Measurements from ENCODE around the gene ITGAL. TPM values are rescaled to one million over a fixed set of nuclear protein-coding genes. Genes with fewer than 3 reads are reported as not detected.

ITGAL gene
- total RNA-seq, 2 experiments from 2014 or later, result 218 to 226 TPM

DNA sequence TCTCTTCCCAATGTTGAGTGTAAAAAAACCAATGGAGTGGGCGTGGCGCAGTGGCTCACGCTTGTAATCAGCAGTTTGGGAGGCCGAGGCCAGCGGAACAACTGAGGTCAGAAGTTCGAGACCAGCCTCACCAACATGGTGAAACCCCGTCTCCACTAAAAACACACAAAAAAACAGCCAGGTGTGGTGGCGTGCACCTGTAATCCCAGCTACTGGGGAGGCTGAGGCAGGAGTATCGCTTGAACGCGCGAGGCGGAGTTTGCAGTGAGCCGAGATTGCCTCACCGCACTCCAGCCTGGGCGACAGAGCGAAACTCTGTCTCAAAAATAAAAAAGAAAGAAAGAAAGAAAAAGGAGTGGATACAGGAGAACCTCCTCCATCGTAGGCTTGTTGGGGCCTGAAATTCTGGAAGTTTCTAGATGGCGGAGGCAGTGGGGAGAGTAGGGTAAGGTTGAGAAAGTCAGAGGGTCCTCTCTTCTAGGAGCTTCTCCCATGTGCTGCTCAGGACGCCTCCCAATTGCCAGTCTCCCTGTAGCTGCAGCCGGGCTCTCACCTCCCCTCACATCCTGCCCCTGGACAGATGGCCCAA lies 86.3 kb downstream of the ITGAL start:
- H3K4me3 Mint-ChIP-seq, result peak overlapping the region; percentile 89
- ChIA-PET POLR2A (interaction anchor here (0.6 to 3.3 kb wide), 11 partner anchors 9 to 151 kb away, joined by 3 to 59 read pairs (median 5); partner anchors contain the start of genes DCTPP1, ZNF688, ZNF747 and ZNF771), CTCF (interaction anchor here (0.6 to 3.6 kb wide), 10 partner anchors 9 to 141 kb away, joined by 4 to 53 read pairs (median 6); partner anchors contain the start of genes DCTPP1, ZNF747 and ZNF785)
- peaks cover 19% of the 10 kb centered on the region for H3K36me3 Mint-ChIP-seq
- H3K4me1 Mint-ChIP-seq (ENCODE audit: low read depth), result peaks cover 31% of the 10 kb centered on the region
- H3K9me3 Mint-ChIP-seq, result no peaks in the 10 kb centered on the region
- peak overlapping the region; percentile 96 for H3K27ac Mint-ChIP-seq
- DNase-seq, result no peak
- intact Hi-C loops (cut with micrococcal nuclease), result loop anchor here (1.0 to 5.0 kb wide), 5 partner anchors 9 to 127 kb away; partner anchors contain the start of genes DCTPP1 and FBRS
- H3K27me3 Mint-ChIP-seq, result no peaks in the 10 kb centered on the region

DNA sequence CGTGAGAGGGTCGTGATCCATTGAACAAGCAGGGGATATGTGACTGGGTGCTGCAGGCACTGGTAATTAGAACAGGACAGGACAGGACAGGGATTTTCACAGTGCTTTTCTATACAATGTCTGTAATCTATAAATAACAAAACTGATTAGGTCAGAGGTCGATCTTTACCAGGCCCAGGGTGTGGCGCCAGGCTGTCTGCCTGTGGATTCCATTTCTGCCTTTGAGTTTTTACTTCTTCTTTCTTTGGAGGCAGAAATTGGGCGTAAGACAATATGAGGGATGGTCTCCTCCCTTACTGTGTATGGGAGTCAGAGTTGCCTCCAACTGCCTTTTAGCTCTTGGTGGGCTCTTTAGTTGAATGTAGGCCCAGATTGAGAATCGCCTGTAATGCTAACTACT lies 87.1 kb downstream of the ITGAL start:
- ChIA-PET POLR2A (interaction anchor here (3.3 kb wide), 1 partner anchor 25 kb away, joined by 59 read pairs; the partner anchor contains the start of gene ZNF747), CTCF (interaction anchor here (1.3 kb wide), 1 partner anchor 39 kb away, joined by 3 read pairs; no protein-coding TSS in a partner anchor)
- Mint-ChIP-seq H3K27me3 (no peaks in the 10 kb centered on the region), H3K27ac (peak overlapping the region; percentile 76), H3K36me3 (peaks cover 13% of the 10 kb centered on the region), H3K4me1 (ENCODE audit: low read depth) (peaks cover 24% of the 10 kb centered on the region), H3K4me3 (no peak overlapping the region), H3K9me3 (no peaks in the 10 kb centered on the region)
- no peak for DNase-seq
- intact Hi-C loops (cut with micrococcal nuclease), result loop anchor here (5.0 kb wide), 1 partner anchor 127 kb away; the partner anchor contains the start of gene DCTPP1

DNA sequence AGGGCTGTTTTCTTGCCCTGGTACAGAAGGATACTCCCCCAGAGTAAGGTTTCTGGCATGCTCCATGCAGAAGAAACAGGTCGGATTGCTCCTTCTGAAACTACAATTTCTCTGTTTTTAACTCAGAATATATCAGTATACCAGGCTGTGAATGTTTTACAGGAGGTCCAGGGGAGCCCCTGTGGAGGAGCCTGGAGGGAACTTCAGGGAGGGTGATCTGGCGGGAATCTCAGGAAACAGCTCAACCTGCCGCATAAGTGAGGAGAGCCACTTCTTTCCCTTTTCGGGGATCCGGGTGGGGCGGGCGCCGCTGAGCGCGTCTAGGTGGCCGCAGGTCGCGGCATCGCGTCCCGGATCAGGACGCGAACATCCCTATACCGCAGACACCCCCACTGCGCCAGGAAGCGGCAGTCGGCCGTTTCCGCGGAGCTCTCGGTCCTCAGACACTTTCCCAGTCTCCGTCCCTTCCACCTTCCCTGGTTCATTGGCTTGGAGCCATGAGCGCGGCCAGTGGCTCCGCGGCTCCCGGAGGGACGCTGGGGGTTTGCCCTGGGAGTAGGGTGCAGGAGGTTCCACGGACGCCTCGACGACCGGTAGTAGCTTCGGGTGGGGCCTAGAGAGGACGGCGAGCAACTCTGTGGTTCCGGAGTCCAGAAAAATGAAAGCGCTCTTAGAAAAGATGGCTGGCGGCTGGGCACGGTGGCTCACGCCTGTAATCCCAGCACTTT lies 88.7 kb downstream of the ITGAL start:
- Mint-ChIP-seq H3K27ac (peak overlapping the region; percentile 83), H3K4me3 (peak overlapping the region; percentile 79), H3K27me3 (no peaks in the 10 kb centered on the region), H3K36me3 (peaks cover 2% of the 10 kb centered on the region), H3K4me1 (ENCODE audit: low read depth) (peaks cover 19% of the 10 kb centered on the region), H3K9me3 (no peaks in the 10 kb centered on the region)
- CTCF ChIA-PET, result interaction anchor here (0.9 to 1.3 kb wide), 5 partner anchors 10 to 131 kb away, joined by 3 to 4 read pairs (median 3); partner anchors contain the start of genes DCTPP1 and ZNF688
- peak; percentile 31 for DNase-seq
- POLR2A ChIA-PET, result interaction anchor here (1.0 kb wide), 1 partner anchor 27 kb away, joined by 5 read pairs; the partner anchor contains the start of gene ZNF747
- intact Hi-C loops (cut with micrococcal nuclease), result no loop called here

DNA sequence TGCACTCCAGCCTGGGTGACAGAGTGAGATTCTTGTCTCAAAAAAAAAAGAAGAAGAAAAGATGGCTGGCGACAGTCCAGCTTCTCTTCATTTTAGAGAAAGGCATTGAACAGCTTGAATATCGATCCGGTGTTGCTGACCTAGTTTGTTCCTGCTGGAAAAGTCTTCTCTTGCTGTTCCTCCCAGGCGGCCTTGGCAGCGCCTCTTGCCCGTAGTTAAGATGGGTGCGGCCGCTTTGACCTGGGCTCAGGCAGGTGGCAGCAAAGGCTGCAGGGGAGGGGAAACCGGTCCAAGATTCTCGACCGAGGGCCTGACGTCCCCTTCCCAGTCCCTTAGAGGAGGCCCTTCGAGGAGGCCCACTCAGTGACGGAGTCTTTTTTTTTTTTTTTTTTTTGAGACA lies 89.5 kb downstream of the ITGAL start:
- DNase-seq, result no peak
- no peaks in the 10 kb centered on the region for H3K27me3 Mint-ChIP-seq
- peak overlapping the region; percentile 83 for H3K27ac Mint-ChIP-seq
- H3K36me3 Mint-ChIP-seq, result no peaks in the 10 kb centered on the region
- peaks cover 25% of the 10 kb centered on the region for H3K4me1 Mint-ChIP-seq (ENCODE audit: low read depth)
- POLR2A ChIA-PET, result interaction anchor here (1.0 kb wide), 1 partner anchor 28 kb away, joined by 5 read pairs; the partner anchor contains the start of gene ZNF747
- peak overlapping the region; percentile 79 for H3K4me3 Mint-ChIP-seq
- H3K9me3 Mint-ChIP-seq, result no peaks in the 10 kb centered on the region
- CTCF ChIA-PET, result interaction anchor here (0.9 to 1.0 kb wide), 2 partner anchors 27 to 36 kb away, joined by 3 to 4 read pairs; no protein-coding TSS in a partner anchor
- intact Hi-C loops (cut with micrococcal nuclease), result no loop called here

DNA sequence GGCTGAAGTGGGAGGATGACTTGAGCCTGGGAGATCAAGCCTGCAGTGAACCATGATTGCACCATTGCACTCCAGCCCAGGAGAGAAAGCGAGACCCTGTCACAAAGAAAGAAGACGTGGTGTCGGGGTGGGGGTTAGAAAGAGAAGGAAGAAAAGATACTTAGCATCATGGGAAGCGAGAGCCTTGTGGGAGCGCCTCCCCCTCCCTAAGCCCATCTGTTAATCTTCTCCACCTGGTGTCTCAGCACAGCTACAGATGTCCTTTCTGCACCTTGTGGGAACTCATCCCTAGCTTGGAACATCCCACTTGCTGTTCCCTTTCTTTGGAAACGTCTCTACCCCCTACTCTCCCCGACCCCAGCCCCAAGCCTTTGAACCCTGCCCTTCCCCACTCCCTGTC lies 93.0 kb downstream of the ITGAL start:
- DNase-seq, result no peak
- peaks cover 35% of the 10 kb centered on the region for H3K4me1 Mint-ChIP-seq (ENCODE audit: low read depth)
- H3K36me3 Mint-ChIP-seq, result peaks cover 2% of the 10 kb centered on the region
- H3K4me3 Mint-ChIP-seq, result no peak overlapping the region
- intact Hi-C loops (cut with micrococcal nuclease), result no loop called here
- CTCF ChIA-PET, result interaction anchor here (0.6 to 1.3 kb wide), 3 partner anchors 50 to 117 kb away, joined by 3 read pairs; no protein-coding TSS in a partner anchor
- no peak overlapping the region for H3K27ac Mint-ChIP-seq
- no peaks in the 10 kb centered on the region for H3K27me3 Mint-ChIP-seq
- POLR2A ChIA-PET, result interaction anchor here (1.1 to 4.5 kb wide), 2 partner anchors 20 to 31 kb away, joined by 3 to 24 read pairs; partner anchors contain the start of genes ZNF747 and ZNF785
- no peaks in the 10 kb centered on the region for H3K9me3 Mint-ChIP-seq

DNA sequence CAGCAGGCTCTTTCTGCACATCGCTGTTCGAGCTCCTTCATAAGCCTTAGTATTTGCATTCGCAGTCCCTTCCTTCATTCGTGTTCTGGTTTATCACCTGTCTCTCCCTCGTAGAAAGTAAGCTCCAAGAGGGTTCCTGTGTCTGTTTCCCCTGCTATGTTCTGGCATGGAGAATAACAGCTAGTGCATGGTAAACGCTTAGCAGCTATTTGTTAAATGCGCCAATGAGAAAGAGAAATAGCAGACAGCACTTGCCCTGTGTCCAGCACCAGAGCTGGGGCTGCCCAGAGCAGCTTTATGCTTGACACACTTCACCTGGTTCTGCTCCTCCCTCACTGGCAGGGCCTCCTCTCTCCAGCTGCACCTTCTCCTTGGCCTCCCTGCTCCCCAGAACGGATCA lies 93.4 kb downstream of the ITGAL start:
- no peak for DNase-seq
- H3K36me3 Mint-ChIP-seq, result peaks cover 2% of the 10 kb centered on the region
- peaks cover 33% of the 10 kb centered on the region for H3K4me1 Mint-ChIP-seq (ENCODE audit: low read depth)
- no peaks in the 10 kb centered on the region for H3K9me3 Mint-ChIP-seq
- no peaks in the 10 kb centered on the region for H3K27me3 Mint-ChIP-seq
- POLR2A ChIA-PET, result interaction anchor here (0.5 to 4.5 kb wide), 4 partner anchors 20 to 89 kb away, joined by 3 to 24 read pairs (median 3); partner anchors contain the start of genes ZNF747 and ZNF785
- intact Hi-C loops (cut with micrococcal nuclease), result no loop called here
- no peak overlapping the region for H3K4me3 Mint-ChIP-seq
- H3K27ac Mint-ChIP-seq, result peak overlapping the region; percentile 97
- CTCF ChIA-PET, result interaction anchor here (0.6 to 3.0 kb wide), 5 partner anchors 30 to 118 kb away, joined by 3 to 14 read pairs (median 3); no protein-coding TSS in a partner anchor

DNA sequence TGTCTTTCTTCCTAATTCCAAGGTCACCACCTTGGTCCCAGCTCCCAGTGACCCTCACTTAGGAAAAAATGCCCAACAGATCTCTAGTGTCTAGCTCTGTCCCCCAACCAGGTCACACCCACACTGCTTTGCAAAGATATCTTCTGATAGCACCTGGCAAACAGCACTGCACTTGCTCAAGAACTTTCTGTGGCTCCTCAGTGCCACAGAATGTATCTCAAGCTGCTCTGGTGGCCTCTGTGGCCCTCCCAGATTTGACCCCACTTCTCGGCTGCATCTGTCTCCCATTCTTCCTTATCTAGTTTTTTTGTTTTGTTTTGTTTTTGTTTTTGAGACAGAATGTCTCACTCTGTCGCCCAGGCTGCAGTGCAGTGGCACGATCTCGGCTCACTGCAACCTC lies 94.0 kb downstream of the ITGAL start:
- ChIA-PET CTCF (interaction anchor here (0.6 to 3.0 kb wide), 8 partner anchors 9 to 137 kb away, joined by 3 to 16 read pairs (median 4); partner anchors contain the start of genes DCTPP1, PRR14 and ZNF764), POLR2A (interaction anchor here (0.5 to 4.5 kb wide), 7 partner anchors 9 to 89 kb away, joined by 3 to 24 read pairs (median 8); partner anchors contain the start of genes ZNF747, ZNF764 and ZNF785)
- Mint-ChIP-seq H3K9me3 (no peaks in the 10 kb centered on the region), H3K4me3 (no peak overlapping the region), H3K27me3 (no peaks in the 10 kb centered on the region), H3K4me1 (ENCODE audit: low read depth) (peaks cover 30% of the 10 kb centered on the region), H3K27ac (peak overlapping the region; percentile 97), H3K36me3 (peaks cover 2% of the 10 kb centered on the region)
- no peak for DNase-seq
- intact Hi-C loops (cut with micrococcal nuclease), result no loop called here

DNA sequence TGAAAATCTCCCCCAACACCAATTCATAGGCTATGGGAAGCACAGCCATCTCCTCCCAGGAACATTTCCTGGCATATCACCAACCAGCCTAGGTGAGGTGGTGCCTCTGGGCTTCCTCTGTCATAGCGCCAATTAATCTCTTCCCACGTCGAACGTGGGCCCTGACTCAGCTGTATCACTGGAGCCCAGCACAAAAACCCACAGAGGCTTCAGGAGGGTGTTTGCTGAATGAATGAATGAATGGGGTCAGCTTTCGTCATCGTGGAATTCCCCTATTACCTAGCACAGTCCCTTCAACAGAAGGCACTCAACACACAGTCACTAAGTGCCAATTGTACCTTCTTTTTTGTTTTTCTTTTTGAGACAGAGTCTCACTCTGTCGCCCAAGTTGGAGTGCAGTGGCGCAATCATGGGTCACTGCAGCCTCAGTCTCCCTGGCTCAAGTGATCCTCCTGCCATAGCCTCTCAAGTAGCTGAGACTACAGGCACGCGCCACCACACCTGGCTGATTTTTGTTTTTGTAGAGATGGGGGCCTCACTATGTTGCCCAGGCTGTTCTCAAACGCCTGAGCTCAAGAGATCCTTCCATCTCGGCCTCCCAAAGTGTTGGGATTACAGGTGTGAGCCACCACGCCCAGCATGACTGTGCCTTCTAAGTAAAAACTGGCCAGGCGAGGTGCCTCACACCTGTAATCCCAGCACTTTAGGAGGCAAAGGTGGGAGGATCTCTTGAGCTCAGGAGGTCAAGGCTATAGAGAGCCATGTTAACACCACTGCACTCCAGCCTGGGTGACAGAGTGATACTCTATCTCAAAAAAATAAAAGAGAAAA lies 94.8 kb downstream of the ITGAL start:
- H3K27me3 Mint-ChIP-seq, result no peaks in the 10 kb centered on the region
- peaks cover 35% of the 10 kb centered on the region for H3K4me1 Mint-ChIP-seq (ENCODE audit: low read depth)
- DNase-seq, result peak; percentile 88
- CTCF ChIA-PET, result interaction anchor here (0.6 to 3.0 kb wide), 7 partner anchors 10 to 137 kb away, joined by 3 to 16 read pairs (median 5); partner anchors contain the start of genes DCTPP1, PRR14 and ZNF764
- H3K27ac Mint-ChIP-seq, result peak overlapping the region; percentile 97
- peak overlapping the region; percentile 72 for H3K4me3 Mint-ChIP-seq
- H3K36me3 Mint-ChIP-seq, result peaks cover 4% of the 10 kb centered on the region
- H3K9me3 Mint-ChIP-seq, result no peaks in the 10 kb centered on the region
- POLR2A ChIA-PET, result interaction anchor here (1.0 to 4.5 kb wide), 6 partner anchors 10 to 149 kb away, joined by 3 to 24 read pairs (median 12); partner anchors contain the start of genes ZNF747, ZNF764 and ZNF785
- intact Hi-C loops (cut with micrococcal nuclease), result loop anchor here (1.0 kb wide), 1 partner anchor 16 kb away; no protein-coding TSS in a partner anchor

DNA sequence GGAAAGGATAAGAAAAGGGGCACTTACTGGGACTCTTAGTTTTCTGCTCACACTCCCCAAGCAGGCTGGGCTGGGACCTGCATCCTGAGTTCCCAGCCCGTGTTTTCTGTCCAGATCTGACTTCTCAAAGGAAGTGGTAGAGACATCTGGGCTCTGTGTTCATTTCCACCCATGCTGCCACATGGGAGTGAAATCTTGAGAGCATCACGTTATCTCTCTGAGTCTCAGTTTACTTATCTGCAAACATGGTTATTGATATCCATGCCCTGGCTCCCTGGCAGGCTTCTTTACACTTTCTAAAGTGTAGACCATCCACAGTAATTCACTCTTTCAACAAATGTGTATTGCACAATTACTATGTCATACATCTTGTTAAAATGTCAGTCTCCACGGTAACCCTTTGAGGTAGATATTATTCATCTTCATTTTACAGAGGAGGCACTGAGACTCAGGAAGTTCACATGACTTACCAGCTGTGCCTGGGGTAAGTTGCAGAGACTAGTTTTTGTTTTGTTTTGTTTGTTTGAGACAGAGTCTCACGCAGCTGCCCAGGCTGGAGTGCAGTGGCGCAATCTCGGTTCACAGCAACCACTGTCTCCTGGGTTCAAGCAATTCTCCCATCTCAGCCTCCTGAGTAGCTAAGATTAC lies 95.6 kb downstream of the ITGAL start:
- peak overlapping the region; percentile 72 for H3K4me3 Mint-ChIP-seq
- ChIA-PET CTCF (interaction anchor here (0.7 to 3.0 kb wide), 5 partner anchors 10 to 138 kb away, joined by 4 to 16 read pairs (median 5); partner anchors contain the start of genes DCTPP1 and ZNF764), POLR2A (interaction anchor here (1.0 to 4.5 kb wide), 8 partner anchors 10 to 150 kb away, joined by 3 to 24 read pairs (median 6); partner anchors contain the start of genes ITGAL, ZNF747, ZNF764 and ZNF785)
- no peaks in the 10 kb centered on the region for H3K9me3 Mint-ChIP-seq
- peak overlapping the region; percentile 97 for H3K27ac Mint-ChIP-seq
- H3K36me3 Mint-ChIP-seq, result peaks cover 4% of the 10 kb centered on the region
- peaks cover 36% of the 10 kb centered on the region for H3K4me1 Mint-ChIP-seq (ENCODE audit: low read depth)
- intact Hi-C loops (cut with micrococcal nuclease), result loop anchor here (1.0 to 2.0 kb wide), 6 partner anchors 10 to 195 kb away; partner anchors contain the start of genes CFAP119, ITGAL, RNF40 and ZNF764
- H3K27me3 Mint-ChIP-seq, result no peaks in the 10 kb centered on the region
- peak; percentile 74 for DNase-seq

DNA sequence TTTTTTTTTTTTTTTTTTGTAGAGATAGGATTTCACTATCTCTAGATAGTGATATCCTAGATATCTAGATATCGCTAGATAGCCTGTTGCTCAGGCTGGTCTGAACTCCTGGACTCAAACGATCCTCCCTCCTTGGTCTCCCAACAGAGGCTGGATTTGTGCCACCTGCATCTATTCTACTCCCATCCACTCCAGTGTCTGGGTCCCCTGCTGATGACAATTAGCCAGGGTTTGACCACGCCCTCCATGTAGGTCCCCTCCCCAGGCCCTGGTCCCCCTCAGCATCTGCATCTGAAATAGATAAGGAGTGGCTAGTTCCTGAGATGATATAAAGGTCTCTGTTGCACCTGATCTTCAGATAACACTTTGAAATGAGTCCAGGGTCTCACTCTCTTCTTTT lies 96.7 kb downstream of the ITGAL start:
- intact Hi-C loops (cut with micrococcal nuclease), result loop anchor here (2.0 kb wide), 2 partner anchors 96 to 194 kb away; partner anchors contain the start of genes CFAP119, ITGAL and RNF40
- no peak overlapping the region for H3K4me3 Mint-ChIP-seq
- H3K4me1 Mint-ChIP-seq (ENCODE audit: low read depth), result peaks cover 41% of the 10 kb centered on the region
- H3K9me3 Mint-ChIP-seq, result no peaks in the 10 kb centered on the region
- H3K36me3 Mint-ChIP-seq, result peaks cover 4% of the 10 kb centered on the region
- DNase-seq, result no peak
- H3K27me3 Mint-ChIP-seq, result no peaks in the 10 kb centered on the region
- CTCF ChIA-PET, result interaction anchor here (1.2 kb wide), 1 partner anchor 140 kb away, joined by 4 read pairs; the partner anchor contains the start of gene DCTPP1
- H3K27ac Mint-ChIP-seq, result peak overlapping the region; percentile 97
- POLR2A ChIA-PET, result interaction anchor here (1.4 to 4.5 kb wide), 4 partner anchors 12 to 35 kb away, joined by 4 to 24 read pairs (median 20); partner anchors contain the start of genes ZNF747, ZNF764 and ZNF785
